SJCRH30 (cell line): ENCODE measurements around the gene EIPR1. TPM values are rescaled to one million over a fixed set of nuclear protein-coding genes. Genes with fewer than 3 reads are reported as not detected.

Experiments used
- DNase-seq, 2 experiments: peaks; one replicate each; pipeline ENCODE4 v3.0.0-alpha.2; 2015 to 2020
- H3K27ac ChIP-seq: fragments of 250-450 bp; sonication (Bioruptor Pico); 2 replicates; pipeline ENCODE4 v1.5.1; 2020; ENCODE audit warnings: mild to moderate bottlenecking, moderate library complexity
- H3K27me3 ChIP-seq: fragments of 250-450 bp; sonication (Bioruptor Pico); 2 replicates; pipeline ENCODE4 v1.5.1; 2020; ENCODE audit warnings: mild to moderate bottlenecking, moderate library complexity
- H3K36me3 ChIP-seq: fragments of 250-450 bp; sonication (Bioruptor Pico); 2 replicates; pipeline ENCODE4 v1.5.1; 2020; ENCODE audit warnings: mild to moderate bottlenecking, moderate library complexity
- H3K4me1 ChIP-seq: fragments of 250-450 bp; sonication (Bioruptor Pico); 2 replicates; pipeline ENCODE4 v1.5.1; 2020; ENCODE audit warnings: mild to moderate bottlenecking, moderate library complexity
- H3K4me3 ChIP-seq: fragments of 250-450 bp; sonication (Bioruptor Pico); 2 replicates; pipeline ENCODE4 v1.5.1; 2020; ENCODE audit warnings: mild to moderate bottlenecking, moderate library complexity
- H3K9me3 ChIP-seq: fragments of 250-450 bp; sonication (Bioruptor Pico); replicated peaks from 2 replicates; pipeline ENCODE4 v1.5.1; 2020; ENCODE audit warnings: mild to moderate bottlenecking, moderate library complexity
- total RNA-seq: library from RNA; depleted of rRNA; stranded (reverse); fragments of >200 nt; shearing (Covaris generic); gene quantifications from 2 replicates; pipeline ENCODE4 v1.2.3, GENCODE V29; 2014

Gene EIPR1
- total RNA-seq, 1 experiment from 2014 or later, result 29.0 TPM

DNA sequence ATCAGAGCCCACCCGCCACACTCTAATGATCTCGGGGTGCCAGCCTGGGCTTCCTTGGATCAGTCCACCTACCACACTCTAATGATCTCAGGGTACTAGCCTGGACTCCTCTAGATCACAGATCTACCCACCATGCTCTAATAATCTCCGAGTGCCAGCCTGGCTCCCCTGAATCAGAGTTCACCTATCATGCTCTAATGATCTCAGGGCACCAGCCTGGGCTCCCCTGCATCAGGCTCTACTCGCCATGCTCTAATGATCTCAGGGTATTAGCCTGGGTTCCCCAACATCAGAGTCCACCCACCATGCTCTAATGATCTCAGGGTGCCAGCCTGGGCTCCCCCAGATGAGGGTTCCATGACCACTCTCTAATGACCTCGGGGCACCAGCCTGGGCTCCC, 48.1 kb downstream of the EIPR1 start:
- no peak for DNase-seq
- no peak overlapping the region for H3K4me3 ChIP-seq
- H3K27me3 ChIP-seq, result no peaks in the 10 kb centered on the region
- H3K9me3 ChIP-seq, result no peaks in the 10 kb centered on the region
- peaks cover 8% of the 10 kb centered on the region; the same call in 1 of the 2 replicates for H3K36me3 ChIP-seq
- peaks cover 3% of the 10 kb centered on the region; the same call in 1 of the 2 replicates for H3K4me1 ChIP-seq
- H3K27ac ChIP-seq, result no peak overlapping the region

DNA sequence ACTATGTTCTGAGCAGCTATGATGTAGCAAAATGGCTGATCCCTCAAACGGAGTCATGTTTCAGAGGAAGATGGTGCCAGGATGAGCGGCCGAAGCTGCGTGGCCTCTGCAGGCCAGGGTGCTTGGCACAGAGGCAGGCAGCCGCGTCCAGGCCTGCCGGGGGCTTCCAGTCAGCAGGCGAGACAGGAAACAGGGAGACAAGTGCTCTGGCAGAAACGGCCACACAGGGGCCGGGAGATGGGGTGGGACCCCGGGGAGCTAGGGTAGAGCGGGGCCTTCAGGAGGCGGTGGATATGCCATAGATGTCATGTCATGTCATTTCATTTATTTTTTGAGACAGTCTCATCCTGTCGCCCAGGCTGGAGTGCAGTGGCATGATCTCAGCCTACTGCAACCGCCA, 50.7 kb downstream of the EIPR1 start:
- Histone ChIP-seq H3K4me1 (peaks cover 3% of the 10 kb centered on the region; the same call in 1 of the 2 replicates), H3K36me3 (peaks cover 8% of the 10 kb centered on the region; the same call in 1 of the 2 replicates), H3K9me3 (no peaks in the 10 kb centered on the region), H3K27me3 (no peaks in the 10 kb centered on the region), H3K27ac (no peak overlapping the region), H3K4me3 (no peak overlapping the region)
- no peak for DNase-seq

DNA sequence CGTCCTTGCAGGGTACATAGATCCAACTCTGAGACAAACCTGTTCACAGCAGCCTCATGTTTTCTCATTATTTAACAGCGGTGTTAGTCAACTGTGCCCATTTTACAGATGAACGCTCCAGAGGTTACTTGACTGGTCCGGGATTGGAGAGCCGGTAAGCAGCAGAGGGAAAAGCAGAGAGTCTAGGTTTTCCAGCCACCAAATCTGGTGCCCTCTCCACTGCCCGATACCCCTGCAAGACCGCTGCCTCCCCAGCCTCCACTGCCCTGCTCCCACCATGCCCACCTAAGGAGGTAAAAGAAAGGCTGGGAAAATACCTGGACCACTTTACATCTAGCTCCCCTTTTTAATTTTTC, 51.5 kb downstream of the EIPR1 start:
- no peaks in the 10 kb centered on the region for H3K9me3 ChIP-seq
- no peak for DNase-seq
- no peak overlapping the region for H3K4me3 ChIP-seq
- peaks cover 8% of the 10 kb centered on the region; the same call in 1 of the 2 replicates for H3K36me3 ChIP-seq
- peaks cover 3% of the 10 kb centered on the region; the same call in 1 of the 2 replicates for H3K4me1 ChIP-seq
- H3K27ac ChIP-seq, result no peak overlapping the region
- H3K27me3 ChIP-seq, result no peaks in the 10 kb centered on the region

DNA sequence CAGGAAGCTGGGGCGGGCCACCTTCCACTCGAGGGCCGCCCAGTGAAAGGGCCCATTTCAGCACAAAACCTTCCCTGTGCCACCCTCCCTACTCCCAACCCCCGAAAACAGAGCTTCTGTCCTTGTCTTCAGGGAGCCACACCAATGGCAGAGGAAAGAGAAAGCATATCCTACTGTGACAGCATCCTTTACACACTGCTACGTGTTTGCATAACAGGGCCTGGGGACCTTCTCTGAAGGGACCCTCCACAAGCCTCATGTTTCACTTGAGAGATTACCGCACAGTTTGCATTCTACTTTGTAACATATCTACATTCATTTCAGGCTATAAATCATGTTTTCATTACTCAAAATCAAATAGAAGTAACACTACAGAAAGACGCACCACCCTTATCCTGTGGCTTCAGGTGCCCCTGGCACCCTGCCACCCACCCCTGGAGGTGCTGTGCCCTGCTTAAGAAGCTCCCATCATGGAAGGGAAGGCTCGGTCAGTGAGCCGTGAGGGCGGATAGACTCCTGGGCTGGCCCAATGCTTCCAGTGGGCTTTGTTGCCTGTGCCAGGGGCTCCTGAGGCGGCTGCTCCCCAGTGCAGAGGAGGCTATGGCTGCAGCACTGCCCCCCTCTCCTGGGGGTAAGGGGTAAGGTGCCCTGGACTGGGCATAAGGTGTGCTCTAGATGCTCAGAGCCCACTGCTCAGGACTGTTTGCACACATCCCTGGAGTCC, 52.0 kb downstream of the EIPR1 start:
- H3K27me3 ChIP-seq, result no peaks in the 10 kb centered on the region
- no peak overlapping the region for H3K27ac ChIP-seq
- peaks cover 6% of the 10 kb centered on the region; the same call in 1 of the 2 replicates for H3K36me3 ChIP-seq
- no peak for DNase-seq
- no peak overlapping the region for H3K4me3 ChIP-seq
- H3K9me3 ChIP-seq, result no peaks in the 10 kb centered on the region
- peaks cover 3% of the 10 kb centered on the region; the same call in 1 of the 2 replicates for H3K4me1 ChIP-seq

DNA sequence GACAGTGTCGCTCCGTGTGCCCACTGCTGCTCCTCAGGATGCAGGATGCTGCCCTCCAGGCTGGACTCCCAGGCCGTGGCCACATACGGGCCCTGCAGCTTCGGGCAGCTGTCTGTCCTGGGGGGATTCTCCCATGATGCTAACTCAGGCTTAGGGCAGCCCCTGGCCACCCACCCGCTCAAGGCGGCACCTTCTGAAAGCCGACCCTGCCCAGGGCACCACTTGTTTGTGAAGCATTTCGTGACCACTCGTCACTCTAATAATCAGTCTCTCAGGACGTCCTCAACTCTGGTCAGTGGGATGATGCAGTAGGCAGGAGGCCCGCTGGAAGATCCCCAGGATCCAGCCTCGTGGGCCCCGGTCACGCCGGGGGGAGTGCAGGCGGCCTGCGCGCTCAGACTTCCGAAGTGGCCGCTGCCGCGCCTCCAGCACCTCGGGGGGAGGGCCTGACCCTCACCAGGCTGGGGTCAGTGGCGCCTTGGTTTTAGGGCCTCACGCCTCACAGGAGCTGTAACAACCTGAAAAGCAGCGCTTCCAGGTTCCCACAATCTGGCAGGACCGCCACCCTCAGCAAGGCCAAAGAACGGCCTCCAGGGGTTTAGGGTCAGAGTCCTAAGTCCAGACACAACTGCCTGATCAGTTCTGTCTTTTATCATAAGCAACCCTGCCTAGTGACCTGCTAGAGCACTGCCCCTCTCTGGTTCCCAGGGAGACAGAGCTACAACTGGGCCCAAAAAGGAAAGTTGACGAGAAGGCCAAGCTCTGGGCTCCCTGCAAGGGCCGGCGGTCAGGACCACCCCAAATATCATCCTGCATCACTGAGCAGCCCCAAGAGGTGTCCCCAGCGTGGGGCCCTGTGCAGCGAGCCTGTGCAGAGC, 53.0 kb downstream of the EIPR1 start:
- Histone ChIP-seq H3K9me3 (no peaks in the 10 kb centered on the region), H3K36me3 (no peaks in the 10 kb centered on the region), H3K4me1 (peaks cover 3% of the 10 kb centered on the region; the same call in 1 of the 2 replicates), H3K4me3 (no peak overlapping the region), H3K27me3 (no peaks in the 10 kb centered on the region), H3K27ac (no peak overlapping the region)
- no peak for DNase-seq

DNA sequence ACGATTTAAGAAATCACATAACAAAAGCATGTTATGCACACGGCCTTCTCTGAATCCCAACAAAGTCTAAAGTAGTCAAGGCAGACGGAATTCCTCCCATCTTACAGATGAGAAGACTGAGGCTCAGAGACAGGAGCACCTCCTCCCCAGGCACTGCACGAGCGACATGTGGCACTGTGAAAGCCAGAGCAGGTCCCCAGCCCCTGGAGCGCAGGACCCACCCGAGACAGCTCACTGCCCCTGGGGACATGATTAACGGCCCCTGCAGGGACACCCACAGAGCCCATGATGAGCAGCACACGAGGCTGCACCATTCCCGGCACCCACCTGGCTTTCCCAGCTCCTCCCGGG, 53.6 kb downstream of the EIPR1 start:
- Histone ChIP-seq H3K27ac (no peak overlapping the region), H3K27me3 (no peaks in the 10 kb centered on the region), H3K36me3 (no peaks in the 10 kb centered on the region), H3K4me1 (peaks cover 3% of the 10 kb centered on the region; the same call in 1 of the 2 replicates), H3K4me3 (no peak overlapping the region), H3K9me3 (no peaks in the 10 kb centered on the region)
- no peak for DNase-seq

DNA sequence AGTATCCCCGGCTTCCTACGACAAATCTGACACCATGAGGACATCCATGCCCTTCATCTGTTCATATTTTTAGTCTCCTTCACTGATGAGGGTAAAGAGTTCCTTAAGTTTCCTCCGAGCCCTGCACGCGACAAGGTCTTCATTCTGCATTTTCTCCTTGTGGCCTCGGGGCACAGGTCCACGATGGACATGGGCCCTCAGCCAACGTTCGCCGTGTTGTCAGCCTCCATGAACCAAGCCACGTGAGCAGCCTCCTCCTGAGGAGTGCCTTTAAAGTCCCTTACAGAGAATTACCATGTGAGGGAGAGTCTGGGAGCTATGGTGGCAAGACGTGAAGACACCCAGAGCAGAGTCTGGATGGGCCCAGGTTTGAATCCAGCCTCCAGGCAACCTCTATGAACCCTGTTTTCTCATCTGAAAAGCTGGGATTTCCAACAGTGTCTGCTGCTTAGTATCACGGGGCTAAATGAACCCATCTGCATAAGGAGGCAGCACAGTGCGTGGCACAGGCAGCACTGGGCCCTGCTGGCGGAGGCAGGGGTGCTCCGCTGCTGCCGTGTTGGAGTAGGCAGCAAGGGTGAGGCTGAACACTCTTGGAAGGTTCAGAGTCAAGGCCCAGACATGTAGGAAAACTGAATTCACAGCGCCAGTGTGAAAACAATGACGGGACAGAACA, 54.1 kb downstream of the EIPR1 start:
- Histone ChIP-seq H3K4me3 (no peak overlapping the region), H3K27ac (no peak overlapping the region), H3K27me3 (no peaks in the 10 kb centered on the region), H3K9me3 (no peaks in the 10 kb centered on the region), H3K4me1 (peaks cover 3% of the 10 kb centered on the region; the same call in 1 of the 2 replicates), H3K36me3 (no peaks in the 10 kb centered on the region)
- DNase-seq, result no peak

DNA sequence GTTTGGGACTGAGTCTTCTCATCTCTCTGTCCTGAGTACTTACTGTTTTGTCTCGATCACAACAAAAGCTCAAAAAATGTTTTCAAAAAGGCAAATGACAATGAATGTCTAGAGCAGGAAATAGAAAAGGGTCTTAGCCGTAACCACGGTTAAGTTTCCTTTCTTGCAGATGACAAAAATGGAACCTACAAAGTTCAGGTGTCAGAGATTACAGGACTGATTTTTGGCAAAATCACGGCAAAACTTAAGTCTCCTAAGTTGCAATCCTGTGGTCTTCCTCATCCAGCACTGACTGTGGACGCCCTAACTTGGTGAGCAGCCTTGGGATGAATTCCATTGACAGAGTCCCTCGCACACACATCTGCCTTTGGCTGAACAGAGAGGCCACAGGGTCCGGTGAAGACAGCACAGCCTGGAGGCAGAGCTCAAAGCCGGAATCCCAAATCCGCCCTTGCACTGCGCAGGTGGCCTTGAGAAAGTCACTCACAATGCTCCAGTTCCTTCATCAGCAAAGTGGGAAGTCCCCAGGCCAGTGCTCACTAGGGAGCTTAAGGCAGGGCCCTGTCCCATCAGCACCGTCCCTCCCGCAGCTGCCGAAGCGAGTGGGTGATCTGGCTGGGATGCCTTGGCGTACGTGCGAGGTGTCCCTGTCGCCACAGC, 55.2 kb downstream of the EIPR1 start:
- Histone ChIP-seq H3K4me1 (0 out of 2 replicates have a peak, but pooled peaks cover 1% of the 10 kb centered on the region), H3K27ac (no peak overlapping the region), H3K27me3 (no peaks in the 10 kb centered on the region), H3K9me3 (no peaks in the 10 kb centered on the region), H3K36me3 (0 out of 2 replicates have a peak, but pooled peaks cover 1% of the 10 kb centered on the region), H3K4me3 (no peak overlapping the region)
- DNase-seq, result no peak

DNA sequence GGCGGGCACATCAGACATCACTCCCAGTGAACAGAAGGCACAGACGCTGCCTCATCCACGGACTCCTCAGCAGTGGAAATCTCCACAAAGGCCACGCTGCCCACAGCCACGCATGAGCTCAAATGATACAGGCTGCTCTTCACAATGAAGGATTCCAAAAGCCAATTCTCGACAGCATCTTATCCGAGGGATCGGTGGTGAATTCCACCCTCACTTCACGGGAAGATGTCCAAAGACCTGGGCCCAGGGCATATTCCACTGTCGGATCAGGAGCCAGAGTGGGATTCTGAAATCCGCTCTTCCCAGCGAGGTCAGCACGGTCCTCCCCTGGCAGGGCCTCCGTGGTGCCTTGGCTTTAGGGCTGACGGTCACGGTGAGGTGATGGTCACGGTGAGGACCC, 55.8 kb downstream of the EIPR1 start:
- H3K4me3 ChIP-seq, result no peak overlapping the region
- H3K36me3 ChIP-seq, result 0 out of 2 replicates have a peak, but pooled peaks cover 3% of the 10 kb centered on the region
- no peaks in the 10 kb centered on the region for H3K4me1 ChIP-seq
- no peaks in the 10 kb centered on the region for H3K9me3 ChIP-seq
- H3K27me3 ChIP-seq, result no peaks in the 10 kb centered on the region
- no peak for DNase-seq
- no peak overlapping the region for H3K27ac ChIP-seq

DNA sequence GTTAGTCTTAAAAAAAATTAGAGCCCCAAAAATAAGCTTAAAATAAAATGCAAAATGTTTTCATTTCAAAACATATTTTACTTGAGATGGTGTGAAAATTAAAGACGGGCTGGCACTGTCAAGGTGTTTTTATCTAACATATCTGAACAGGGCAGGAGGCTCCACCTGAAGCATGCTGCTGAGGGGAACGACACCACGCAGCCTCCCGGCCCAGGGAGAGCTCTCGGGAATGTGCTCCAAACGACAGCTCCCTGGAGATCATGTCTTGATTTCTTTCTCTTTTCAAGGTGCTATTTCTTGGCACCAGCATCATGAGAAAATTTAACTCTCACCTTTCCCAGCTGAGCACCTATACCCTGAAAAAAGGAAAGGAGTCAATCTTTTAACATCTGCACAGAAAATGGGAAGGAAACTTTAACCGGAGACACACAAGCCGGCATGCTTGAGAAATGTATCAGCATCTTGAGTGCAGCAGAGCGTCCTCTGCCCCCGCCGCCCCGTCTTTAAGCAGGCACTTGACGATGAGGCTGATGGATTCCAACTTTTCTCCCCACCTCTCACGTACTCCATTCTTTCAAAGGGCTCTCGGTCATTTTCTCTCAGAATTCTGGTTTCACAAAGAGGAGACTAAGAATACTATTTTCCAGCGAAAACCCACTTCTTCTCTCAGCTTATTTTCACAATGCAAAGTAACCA, 56.6 kb downstream of the EIPR1 start:
- Histone ChIP-seq H3K27ac (no peak overlapping the region), H3K4me3 (no peak overlapping the region), H3K27me3 (no peaks in the 10 kb centered on the region), H3K9me3 (no peaks in the 10 kb centered on the region), H3K36me3 (0 out of 2 replicates have a peak, but pooled peaks cover 3% of the 10 kb centered on the region), H3K4me1 (no peaks in the 10 kb centered on the region)
- DNase-seq, result no peak

DNA sequence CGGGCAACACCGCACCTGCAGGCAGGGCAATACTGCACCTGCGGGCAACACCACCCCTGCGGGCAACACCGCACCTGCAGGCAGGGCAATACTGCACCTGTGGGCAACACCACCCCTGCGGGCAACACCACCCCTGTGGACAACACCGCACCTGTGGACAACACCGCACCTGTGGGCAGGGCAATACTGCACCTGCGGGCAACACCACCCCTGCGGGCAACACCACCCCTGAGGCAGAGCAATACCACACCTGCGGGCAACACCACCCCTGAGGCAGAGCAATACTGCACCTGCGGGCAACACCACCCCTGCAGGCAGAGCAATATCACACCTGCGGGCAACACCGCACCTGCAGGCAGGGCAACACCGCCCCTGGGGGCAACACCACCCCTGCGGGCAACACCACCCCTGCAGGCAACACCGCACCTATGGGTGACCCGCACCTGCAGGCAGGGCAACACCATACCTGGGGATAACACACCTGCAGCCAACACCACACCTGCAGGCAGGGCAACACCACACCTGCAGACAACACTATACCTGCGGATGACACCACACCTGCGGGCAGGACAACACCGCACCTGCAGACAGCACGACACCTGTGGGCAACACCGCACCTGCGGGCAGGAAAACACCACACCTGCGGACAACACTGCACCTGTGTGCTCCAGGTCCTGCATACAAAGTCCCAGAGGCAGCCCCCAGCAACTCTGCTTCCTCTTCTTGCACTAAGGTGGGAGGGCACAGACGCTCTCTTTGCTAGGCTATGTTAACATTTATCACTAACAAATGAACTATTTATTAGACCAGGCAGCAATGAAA, 57.7 kb downstream of the EIPR1 start:
- no peaks in the 10 kb centered on the region for H3K4me1 ChIP-seq
- DNase-seq, result no peak

DNA sequence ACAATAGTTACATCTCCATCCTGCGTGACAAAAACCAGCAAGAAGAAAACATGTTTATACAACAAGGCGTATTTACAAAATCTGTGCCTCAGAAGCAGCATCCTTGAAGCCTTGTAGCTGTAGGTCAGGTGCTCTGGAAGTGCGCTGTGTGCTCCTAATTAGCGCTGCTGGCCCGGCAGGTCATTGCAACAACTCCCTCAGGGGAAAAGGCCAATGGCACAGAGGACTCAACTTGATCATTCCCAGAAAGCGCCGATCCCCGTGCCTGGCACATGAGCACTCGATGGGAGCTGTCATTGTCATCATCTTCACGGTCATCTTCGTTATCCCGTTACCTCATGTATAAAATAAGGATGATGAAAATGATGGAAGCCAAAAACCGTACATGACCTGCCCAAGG, 58.5 kb downstream of the EIPR1 start:
- no peaks in the 10 kb centered on the region for H3K27me3 ChIP-seq
- H3K36me3 ChIP-seq, result 0 out of 2 replicates have a peak, but pooled peaks cover 3% of the 10 kb centered on the region
- H3K9me3 ChIP-seq, result no peaks in the 10 kb centered on the region
- H3K27ac ChIP-seq, result no peak overlapping the region
- no peak overlapping the region for H3K4me3 ChIP-seq
- H3K4me1 ChIP-seq, result no peaks in the 10 kb centered on the region
- no peak for DNase-seq

More for the DNA sequence above, 57.7 kb downstream of the EIPR1 start:
- Histone ChIP-seq H3K9me3 (no peaks in the 10 kb centered on the region), H3K27me3 (no peaks in the 10 kb centered on the region), H3K36me3 (0 out of 2 replicates have a peak, but pooled peaks cover 3% of the 10 kb centered on the region), H3K4me3 (no peak overlapping the region), H3K27ac (no peak overlapping the region)

DNA sequence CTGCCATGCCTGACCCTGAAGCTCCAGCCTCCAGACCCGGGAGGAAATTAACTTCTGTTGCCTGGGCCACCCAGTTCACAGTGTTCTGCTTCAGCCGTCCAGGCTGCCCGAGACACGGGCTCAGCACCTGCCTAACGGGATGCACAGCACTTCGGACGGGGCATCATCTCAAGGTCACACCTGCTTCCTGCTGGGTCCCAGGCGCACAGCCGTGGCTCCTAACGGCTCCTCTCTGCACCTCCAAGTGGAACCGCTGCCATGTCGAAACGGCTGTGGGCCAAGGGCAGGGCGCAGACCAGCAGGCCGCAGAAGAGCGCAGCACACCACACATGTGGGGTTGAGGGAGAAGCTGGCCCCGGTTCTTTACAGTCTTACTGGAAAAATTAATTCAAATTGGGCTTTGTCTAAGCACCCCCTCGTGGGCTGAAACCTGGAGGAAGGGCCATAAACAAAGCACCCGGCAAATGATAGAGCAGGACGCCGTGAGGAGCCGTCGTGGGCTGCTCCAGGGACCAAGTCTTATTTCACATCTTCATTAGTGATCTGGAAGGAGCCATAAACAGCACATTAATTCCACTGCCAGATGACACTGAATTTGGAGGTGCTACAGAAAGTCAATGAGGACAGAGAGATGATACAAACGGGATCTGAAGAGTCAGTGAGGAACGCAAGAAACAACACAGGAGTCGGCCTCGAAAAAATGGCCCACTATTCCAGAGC, 59.6 kb downstream of the EIPR1 start:
- H3K4me3 ChIP-seq, result no peak overlapping the region
- no peak for DNase-seq
- H3K4me1 ChIP-seq, result no peaks in the 10 kb centered on the region
- H3K9me3 ChIP-seq, result no peaks in the 10 kb centered on the region
- H3K36me3 ChIP-seq, result 0 out of 2 replicates have a peak, but pooled peaks cover 3% of the 10 kb centered on the region
- H3K27me3 ChIP-seq, result no peaks in the 10 kb centered on the region
- no peak overlapping the region for H3K27ac ChIP-seq
